MV-4-11 (cell line): ENCODE measurements around the gene CAMLG.

Experiments
- DNase-seq: peaks from one replicate; lab custom pipeline; 2025; lab: John Stamatoyannopoulos, UW

The CAMLG gene

GRCh38 chr5:134777366-134777765, 39.0 kb downstream of the CAMLG start:
- DNase-seq, result peak; percentile 51

- no peak for DNase-seq
Measured at GRCh38 chr5:134784241-134784920, 46.0 kb downstream of the CAMLG start.

GRCh38 chr5:134784946-134785620, 46.7 kb downstream of the CAMLG start:
- no peak for DNase-seq

- DNase-seq, result no peak
Measured at GRCh38 chr5:134787692-134788091, 49.3 kb downstream of the CAMLG start.

- no peak for DNase-seq
Measured at GRCh38 chr5:134791580-134791979, 53.2 kb downstream of the CAMLG start.

- no peak for DNase-seq
Measured at GRCh38 chr5:134792286-134792685, 53.9 kb downstream of the CAMLG start.

GRCh38 chr5:134793111-134793510, 54.8 kb downstream of the CAMLG start:
- DNase-seq, result no peak

GRCh38 chr5:134794082-134794481, 55.7 kb downstream of the CAMLG start:
- DNase-seq, result no peak

- no peak for DNase-seq
Measured at GRCh38 chr5:134794819-134795218, 56.5 kb downstream of the CAMLG start.

GRCh38 chr5:134798468-134798867, 60.1 kb downstream of the CAMLG start:
- no peak for DNase-seq
